Panc1 (cell line): ENCODE data around the gene ZNF689. TPM values are rescaled to one million over a fixed set of nuclear protein-coding genes. Genes with fewer than 3 reads are reported as not detected.

Experiments
- ATAC-seq: fragments of 200-7000 bp; cut with Tn5 transposase; 2 replicates; pipeline ENCODE4 v1.9.1; 2020; ENCODE audit warnings: mild to moderate bottlenecking, moderate library complexity
- BruUV-seq: library from RNA; stranded (reverse); fragments of 400-500 nt; replicated peaks from 2 replicates; lab custom pipeline; 2021; lab: Mats Ljungman, UMichigan
- CTCF ChIA-PET: fragments of 300-600 bp; sonication (Branson Sonifier 250); formaldehyde crosslinking; loops from one replicate; lab custom pipeline; 2022; ENCODE audit warnings: antibody characterized with exemption; lab: Charles Lee
- POLR2A ChIA-PET: fragments of 300-600 bp; sonication (Branson Sonifier 250); formaldehyde crosslinking; loops from one replicate; lab custom pipeline; 2022; ENCODE audit warnings: antibody characterized with exemption; lab: Charles Lee
- DNase-seq: peaks from one replicate; pipeline ENCODE4 v3.0.0-alpha.2; 2010; ENCODE audit warnings: low read depth, low spot score
- H3K27ac ChIP-seq: 2 replicates; pipeline ENCODE4 v1.5.1; 2011; ENCODE audit warnings: mild to moderate bottlenecking, low read length, inconsistent platforms
- H3K27me3 ChIP-seq: fragments of 200-500 bp; sonication (Bioruptor generic); 2 replicates; pipeline ENCODE4 v1.6.0; 2014; ENCODE audit warnings: low read length, inconsistent platforms; ENCODE audit not compliant: control insufficient read depth, insufficient read depth
- H3K36me3 ChIP-seq: fragments of 200-500 bp; sonication (Bioruptor generic); 2 replicates; pipeline ENCODE4 v1.5.1; 2014; ENCODE audit warnings: inconsistent platforms, mild to moderate bottlenecking, low read length, moderate library complexity; ENCODE audit not compliant: control insufficient read depth, insufficient read depth
- H3K4me1 ChIP-seq: 2 replicates; pipeline ENCODE4 v1.5.1; 2011; ENCODE audit warnings: inconsistent platforms, mild to moderate bottlenecking, low read length, moderate library complexity; ENCODE audit not compliant: control insufficient read depth, insufficient read depth
- H3K4me3 ChIP-seq, 2 experiments: 2 replicates each; pipeline ENCODE4 v1.5.1; 2011 to 2012; ENCODE audit warnings: low read depth in 2 of 2, low read length in 2 of 2, mild to moderate bottlenecking in 2 of 2, inconsistent platforms in 1 of 2, moderate library complexity in 1 of 2
- H3K9me3 ChIP-seq: fragments of 200-500 bp; sonication (Bioruptor generic); 2 replicates; pipeline ENCODE4 v1.5.1; 2014; ENCODE audit warnings: low read depth, mild to moderate bottlenecking, inconsistent platforms, low read length, moderate library complexity; ENCODE audit not compliant: control insufficient read depth, insufficient read depth
- CTCF ChIP-seq: fragments of 450-650 bp; IDR thresholded peaks from 2 replicates; pipeline ENCODE4 v1.5.1; 2017; ENCODE audit warnings: mild to moderate bottlenecking
- POLR2AphosphoS5 ChIP-seq: IDR thresholded peaks from 2 replicates; pipeline ENCODE4 v1.6.1; 2012; ENCODE audit warnings: mild to moderate bottlenecking, low read depth, low read length, moderate library complexity
- SIN3A ChIP-seq: IDR thresholded peaks from 2 replicates; pipeline ENCODE4 v1.6.1; 2012; ENCODE audit warnings: low read depth, mild to moderate bottlenecking, low read length, moderate library complexity, borderline replicate concordance; ENCODE audit not compliant: insufficient read depth
- TCF7L2 ChIP-seq: IDR thresholded peaks from 2 replicates; pipeline ENCODE4 v1.6.1; 2011; ENCODE audit warnings: mild to moderate bottlenecking, low read depth, low read length, inconsistent platforms
- in situ Hi-C: cut with HindIII; loops from 2 replicates; pipeline ENCODE4 v1.10.0; 2016; ENCODE audit warnings: low sequenced_read_pairs, low pct_unique_long_range_greater_than_20kb
- intact Hi-C: fragments of 100-400 bp; cut with micrococcal nuclease; formaldehyde crosslinking; loops from one replicate; pipeline ENCODE4 v1.10.0; 2022; ENCODE audit not compliant: unreplicated experiment
- total RNA-seq: library from RNA; stranded (reverse); gene quantifications from one replicate; pipeline ENCODE4 v1.2.1, GENCODE V29; 2021; ENCODE audit not compliant: unreplicated experiment
- TF ChIP-seq, protein P1 (sequence below), 2 experiments: IDR thresholded peaks; 2 replicates each; pipeline ENCODE4 v1.6.1; 2011 to 2012; ENCODE audit warnings: low read depth in 2 of 2, control low read depth in 1 of 2, low read length in 1 of 2, mild to moderate bottlenecking in 1 of 2, moderate library complexity in 1 of 2; ENCODE audit not compliant: insufficient read depth in 1 of 2

ZNF689 gene
- total RNA-seq, 1 experiment from 2014 or later: 16.5 TPM

GRCh38 chr16:30554557-30555314, 55.5 kb downstream of the ZNF689 start:
- TF ChIP-seq TCF7L2: no peak
- intact Hi-C loops: no loop called here
- no TSS peak for BruUV-seq
- H3K4me3 ChIP-seq: no peak overlapping the region
- CTCF ChIA-PET: no interaction called here
- H3K27me3 ChIP-seq: no peaks in the 10 kb centered on the region
- no peaks in the 10 kb centered on the region for H3K36me3 ChIP-seq
- DNase-seq (no peak), ATAC-seq (no peak)
- peaks cover 9% of the 10 kb centered on the region; the same call in 1 of the 2 replicates for H3K4me1 ChIP-seq
- in situ Hi-C loops: no loop called here
- no peak overlapping the region for H3K27ac ChIP-seq
- POLR2A ChIA-PET: no interaction called here
- H3K9me3 ChIP-seq: no peaks in the 10 kb centered on the region

GRCh38 chr16:30553393-30553899, 56.7 kb downstream of the ZNF689 start:
- ChIA-PET POLR2A (interaction anchor here (0.6 kb wide), 1 partner anchor 32 kb away, joined by 3 read pairs; no protein-coding TSS in a partner anchor), CTCF (interaction anchor here (0.6 kb wide), 1 partner anchor 57 kb away, joined by 3 read pairs; the partner anchor contains the start of gene ZNF689)
- no peaks in the 10 kb centered on the region for H3K36me3 ChIP-seq
- ATAC-seq (no peak), DNase-seq (no peak)
- H3K4me1 ChIP-seq: peaks cover 5% of the 10 kb centered on the region; the same call in 1 of the 2 replicates
- intact Hi-C loops (no loop called here), in situ Hi-C loops (no loop called here)
- H3K4me3 ChIP-seq: no peak overlapping the region
- no peak overlapping the region for H3K27ac ChIP-seq
- no peaks in the 10 kb centered on the region for H3K27me3 ChIP-seq
- TF ChIP-seq POLR2AphosphoS5: no peak
- no peak for TF ChIP-seq SIN3A
- no peak for TF ChIP-seq CTCF
- TF ChIP-seq, protein P1, sequence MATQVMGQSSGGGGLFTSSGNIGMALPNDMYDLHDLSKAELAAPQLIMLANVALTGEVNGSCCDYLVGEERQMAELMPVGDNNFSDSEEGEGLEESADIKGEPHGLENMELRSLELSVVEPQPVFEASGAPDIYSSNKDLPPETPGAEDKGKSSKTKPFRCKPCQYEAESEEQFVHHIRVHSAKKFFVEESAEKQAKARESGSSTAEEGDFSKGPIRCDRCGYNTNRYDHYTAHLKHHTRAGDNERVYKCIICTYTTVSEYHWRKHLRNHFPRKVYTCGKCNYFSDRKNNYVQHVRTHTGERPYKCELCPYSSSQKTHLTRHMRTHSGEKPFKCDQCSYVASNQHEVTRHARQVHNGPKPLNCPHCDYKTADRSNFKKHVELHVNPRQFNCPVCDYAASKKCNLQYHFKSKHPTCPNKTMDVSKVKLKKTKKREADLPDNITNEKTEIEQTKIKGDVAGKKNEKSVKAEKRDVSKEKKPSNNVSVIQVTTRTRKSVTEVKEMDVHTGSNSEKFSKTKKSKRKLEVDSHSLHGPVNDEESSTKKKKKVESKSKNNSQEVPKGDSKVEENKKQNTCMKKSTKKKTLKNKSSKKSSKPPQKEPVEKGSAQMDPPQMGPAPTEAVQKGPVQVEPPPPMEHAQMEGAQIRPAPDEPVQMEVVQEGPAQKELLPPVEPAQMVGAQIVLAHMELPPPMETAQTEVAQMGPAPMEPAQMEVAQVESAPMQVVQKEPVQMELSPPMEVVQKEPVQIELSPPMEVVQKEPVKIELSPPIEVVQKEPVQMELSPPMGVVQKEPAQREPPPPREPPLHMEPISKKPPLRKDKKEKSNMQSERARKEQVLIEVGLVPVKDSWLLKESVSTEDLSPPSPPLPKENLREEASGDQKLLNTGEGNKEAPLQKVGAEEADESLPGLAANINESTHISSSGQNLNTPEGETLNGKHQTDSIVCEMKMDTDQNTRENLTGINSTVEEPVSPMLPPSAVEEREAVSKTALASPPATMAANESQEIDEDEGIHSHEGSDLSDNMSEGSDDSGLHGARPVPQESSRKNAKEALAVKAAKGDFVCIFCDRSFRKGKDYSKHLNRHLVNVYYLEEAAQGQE (IDR thresholded peaks at IDR 0.05; ENCODE audit: insufficient read depth in 1 of 2, low read depth in 2 of 2, low read length in 1 of 2): no peak
- TF ChIP-seq TCF7L2: no peak
- H3K9me3 ChIP-seq: no peaks in the 10 kb centered on the region
- BruUV-seq: no TSS peak

DNA sequence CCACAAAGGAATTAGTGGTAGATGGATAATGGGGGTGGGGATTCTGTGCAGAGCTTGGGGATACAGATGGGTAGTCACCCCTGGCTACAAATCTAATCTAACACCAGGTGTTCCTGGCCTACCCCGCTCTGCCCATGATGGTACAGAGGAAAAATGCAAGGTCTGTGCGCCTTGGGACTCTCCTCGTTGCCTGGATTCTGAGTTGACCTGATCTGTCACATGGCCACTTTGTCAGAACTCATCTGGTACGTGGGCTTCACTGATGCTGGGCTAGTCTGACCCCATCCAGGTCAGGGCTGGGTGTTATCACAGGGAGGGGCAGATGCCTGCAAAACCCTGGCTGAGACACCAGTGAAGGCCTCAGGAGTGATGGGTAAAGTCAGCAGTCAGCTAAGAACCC, 57.2 kb downstream of the ZNF689 start:
- no TSS peak for BruUV-seq
- no peak overlapping the region for H3K4me3 ChIP-seq
- DNase-seq (no peak), ATAC-seq (no peak)
- TF ChIP-seq CTCF (no peak), POLR2AphosphoS5 (no peak), TCF7L2 (no peak)
- peaks cover 5% of the 10 kb centered on the region; the same call in 1 of the 2 replicates for H3K4me1 ChIP-seq
- intact Hi-C loops: no loop called here
- CTCF ChIA-PET: no interaction called here
- H3K9me3 ChIP-seq: no peaks in the 10 kb centered on the region
- POLR2A ChIA-PET: no interaction called here
- H3K27ac ChIP-seq: no peak overlapping the region
- no peaks in the 10 kb centered on the region for H3K27me3 ChIP-seq
- in situ Hi-C loops: no loop called here
- no peaks in the 10 kb centered on the region for H3K36me3 ChIP-seq
